Measurements from ENCODE around the gene KRT17. TPM values are rescaled to one million over a fixed set of nuclear protein-coding genes. Genes with fewer than 3 reads are reported as not detected.

KRT17 gene
- total RNA-seq (10 to 100 TPM in 1 of 6 donors, 1 to 10 TPM in 2, under 1 TPM in 3; 0.42 to 28.4 (median 1.0) TPM), polyA plus RNA-seq (1 to 10 TPM; 2.6 to 7.0 TPM)

GRCh38 chr17:41624208-41625101 lies at the start of gene KRT17:
Gene KRT17, minus strand, starts transcription at chr17:41624575. Its CDS starts 66 bp downstream, at chr17:41624509.
- intact Hi-C loops (cut with DNase I) = no loop called here
- ATAC-seq (peak in 2 of 4 donors; percentile 30 to 36), FAIRE-seq (no peak), DNase-seq (peak in 4 of 6 donors; percentile 32 to 62 (median 52))
- WGBS, 2 donors = 36 to 48% methylated on average over 32 of the region's 33 CpGs
- Histone ChIP-seq H3K9me3 (no peaks in the 10 kb centered on the region), H3K4me1 (no peaks in the 10 kb centered on the region), H3K27me3 (no peaks in the 10 kb centered on the region), H3K4me3 (no peak within 1 kb of the TSS), H3K27ac (no peak within 1 kb of the TSS), H3K36me3 (no peaks in the 10 kb centered on the region)
- no peak for TF ChIP-seq CTCF (IDR thresholded peaks at IDR 0.05)

GRCh38 chr17:41672153-41672552 lies 47.8 kb upstream of the KRT17 start:
- no peak for DNase-seq
- intact Hi-C loops (cut with DNase I) = no loop called here
- Histone ChIP-seq H3K36me3 (no peaks in the 10 kb centered on the region), H3K4me1 (peaks cover 0 to 12% (median 11%) of the 10 kb centered on the region in 3 donors), H3K4me3 (no peak overlapping the region), H3K27ac (no peak overlapping the region), H3K27me3 (no peaks in the 10 kb centered on the region), H3K9me3 (no peaks in the 10 kb centered on the region)
- WGBS, 2 donors = 89 to 91% methylated on average over 7 of the region's 7 CpGs
- no peak for ATAC-seq
- FAIRE-seq = no peak
- no peak for TF ChIP-seq CTCF (IDR thresholded peaks at IDR 0.05)

- no peaks in the 10 kb centered on the region for H3K27me3 ChIP-seq
- H3K27ac ChIP-seq = peak overlapping the region; percentile 67 to 92 (median 82)
- TF ChIP-seq CTCF (IDR thresholded peaks at IDR 0.05) = no peak
- H3K36me3 ChIP-seq = no peaks in the 10 kb centered on the region
- no peaks in the 10 kb centered on the region for H3K9me3 ChIP-seq
- ATAC-seq (no peak), DNase-seq (no peak), FAIRE-seq (no peak)
- intact Hi-C loops (cut with DNase I) = loop anchor here in 1 of 3 donors (10.0 kb wide), 2 partner anchors 763 to 1053 kb away; no protein-coding TSS in a partner anchor
- H3K4me3 ChIP-seq = peak overlapping the region in 1 of 4 donors; percentile 44
- H3K4me1 ChIP-seq = peaks cover 0 to 6% (median 0%) of the 10 kb centered on the region in 3 donors
- WGBS, 2 donors = 44 to 55% methylated on average over 23 of the region's 23 CpGs
Measured at GRCh38 chr17:41667280-41668041, 43.1 kb upstream of the KRT17 start.

GRCh38 chr17:41666708-41667279 lies 42.4 kb upstream of the KRT17 start:
- H3K4me1 ChIP-seq = peaks cover 0 to 6% (median 0%) of the 10 kb centered on the region in 3 donors
- FAIRE-seq = no peak
- TF ChIP-seq CTCF (IDR thresholded peaks at IDR 0.05) = peak; percentile 88 to 95 (median 90)
- DNase-seq = peak; percentile 74 to 95 (median 89)
- H3K9me3 ChIP-seq = no peaks in the 10 kb centered on the region
- peak overlapping the region; percentile 67 to 92 (median 82) for H3K27ac ChIP-seq
- intact Hi-C loops (cut with DNase I) = loop anchor here in 1 of 3 donors (10.0 kb wide), 2 partner anchors 762 to 1052 kb away; no protein-coding TSS in a partner anchor
- H3K4me3 ChIP-seq = peak overlapping the region in 3 of 4 donors; percentile 12 to 49 (median 44)
- 0 to 1% methylated on average over 21 to 23 of the region's 23 CpGs for WGBS, 2 donors
- no peaks in the 10 kb centered on the region for H3K36me3 ChIP-seq
- no peaks in the 10 kb centered on the region for H3K27me3 ChIP-seq
- ATAC-seq = peak; percentile 81 to 86 (median 82)
